ENCODE results near the gene MBLAC1. TPM values are rescaled to one million over a fixed set of nuclear protein-coding genes. Genes with fewer than 3 reads are reported as not detected.

Gene MBLAC1
- polyA plus RNA-seq, 3 donors = 0.57 to 0.81 (median 0.59) TPM

GRCh38 chr7:100122568-100122967 lies 4.2 kb upstream of the MBLAC1 start:
- Histone ChIP-seq H4K20me1 (ENCODE audit: insufficient read depth, low read length) (peaks cover 3% of the 10 kb centered on the region), H2AFZ (ENCODE audit: insufficient read depth, low read depth, low read length, poor library complexity, severe bottlenecking) (no peak overlapping the region), H3K36me3 (replicated peaks in 1 of 2; ENCODE audit: control insufficient read depth in 1 of 2, insufficient read depth in 2 of 2, low read length in 2 of 2) (no peaks in the 10 kb centered on the region), H3K4me2 (replicated peaks; ENCODE audit: extremely low read depth, low read length, poor library complexity, severe bottlenecking) (no peak overlapping the region), H3K27ac (ENCODE audit: low read depth in 1 of 2, low read length in 2 of 2) (no peak overlapping the region), H3K9ac (ENCODE audit: insufficient read depth, low read length, poor library complexity, severe bottlenecking) (no peak overlapping the region), H3K27me3 (ENCODE audit: control insufficient read depth in 2 of 2, insufficient read depth in 2 of 2, low read length in 2 of 2) (no peaks in the 10 kb centered on the region), H3K4me1 (ENCODE audit: control insufficient read depth in 1 of 2, insufficient read depth in 2 of 2, low read length in 2 of 2) (peaks cover 55 to 64% of the 10 kb centered on the region in 2 donors), H3K79me2 (ENCODE audit: insufficient read depth, low read length) (peaks cover 28% of the 10 kb centered on the region), H3K9me3 (replicated peaks in 1 of 2; ENCODE audit: control insufficient read depth in 1 of 2, insufficient read depth in 1 of 2, low read length in 2 of 2) (no peaks in the 10 kb centered on the region), H3K4me3 (replicated peaks in 1 of 3; ENCODE audit: low read depth in 2 of 3, low read length in 3 of 3) (no peak overlapping the region)
- no peak for TF ChIP-seq CTCF (IDR thresholded peaks at IDR 0.05)
- peak overlapping the region in 4 of 7 donors; percentile 41 to 64 (median 51) for H3K27ac Mint-ChIP-seq
- 100% methylated on average over 1 of the region's 1 CpG for WGBS (ENCODE audit: insufficient coverage)
- H3K36me3 Mint-ChIP-seq = peaks cover 2 to 3% of the 10 kb centered on the region in 2 donors
- no peaks in the 10 kb centered on the region for H3K27me3 Mint-ChIP-seq (ENCODE audit: low read depth in 3 of 3)
- no peak overlapping the region for H3K4me3 Mint-ChIP-seq
- peaks cover 59% of the 10 kb centered on the region for H3K4me1 Mint-ChIP-seq
- H3K9me3 Mint-ChIP-seq = peaks cover 0 to 1% (median 0%) of the 10 kb centered on the region in 7 donors
- intact Hi-C loops (cut with micrococcal nuclease) = loop anchor here in 1 of 2 donors (10.0 kb wide), 1 partner anchor 552 kb away; the partner anchor contains the start of gene GNB2
- DNase-seq = no peak

GRCh38 chr7:100124301-100125230 lies 2.2 kb upstream of the MBLAC1 start:
- intact Hi-C loops (cut with micrococcal nuclease) = loop anchor here in 1 of 2 donors (5.0 to 10.0 kb wide), 2 partner anchors 202 to 550 kb away; partner anchors contain the start of gene GNB2
- 40% methylated on average over 1 of the region's 4 CpGs for WGBS (ENCODE audit: insufficient coverage)
- peaks cover 3% of the 10 kb centered on the region for H4K20me1 ChIP-seq (ENCODE audit: insufficient read depth, low read length)
- Mint-ChIP-seq H3K27me3 (ENCODE audit: low read depth in 3 of 3) (peaks cover 10 to 17% (median 13%) of the 10 kb centered on the region in 3 donors), H3K4me3 (peak overlapping the region; percentile 22 to 32), H3K36me3 (peaks cover 2 to 3% of the 10 kb centered on the region in 2 donors), H3K4me1 (peaks cover 55% of the 10 kb centered on the region), H3K27ac (peak overlapping the region; percentile 11 to 79 (median 64)), H3K9me3 (peaks cover 0 to 3% (median 0%) of the 10 kb centered on the region in 7 donors)
- peak overlapping the region; percentile 53 for H3K4me2 ChIP-seq (replicated peaks; ENCODE audit: extremely low read depth, low read length, poor library complexity, severe bottlenecking)
- no peaks in the 10 kb centered on the region for H3K36me3 ChIP-seq (replicated peaks in 1 of 2; ENCODE audit: control insufficient read depth in 1 of 2, insufficient read depth in 2 of 2, low read length in 2 of 2)
- no peak for DNase-seq
- peaks cover 52 to 63% of the 10 kb centered on the region in 2 donors for H3K4me1 ChIP-seq (ENCODE audit: control insufficient read depth in 1 of 2, insufficient read depth in 2 of 2, low read length in 2 of 2)
- peaks cover 0 to 14% of the 10 kb centered on the region in 2 donors for H3K27me3 ChIP-seq (ENCODE audit: control insufficient read depth in 2 of 2, insufficient read depth in 2 of 2, low read length in 2 of 2)
- peak overlapping the region in 1 of 2 donors; percentile 62 for H3K27ac ChIP-seq (ENCODE audit: low read depth in 1 of 2, low read length in 2 of 2)
- no peak overlapping the region for H2AFZ ChIP-seq (ENCODE audit: insufficient read depth, low read depth, low read length, poor library complexity, severe bottlenecking)
- peak overlapping the region; percentile 33 for H3K9ac ChIP-seq (ENCODE audit: insufficient read depth, low read length, poor library complexity, severe bottlenecking)
- H3K79me2 ChIP-seq (ENCODE audit: insufficient read depth, low read length) = peaks cover 17% of the 10 kb centered on the region
- no peak for TF ChIP-seq CTCF (IDR thresholded peaks at IDR 0.05)
- H3K9me3 ChIP-seq (replicated peaks in 1 of 2; ENCODE audit: control insufficient read depth in 1 of 2, insufficient read depth in 1 of 2, low read length in 2 of 2) = no peaks in the 10 kb centered on the region
- H3K4me3 ChIP-seq (replicated peaks in 1 of 3; ENCODE audit: low read depth in 2 of 3, low read length in 3 of 3) = peak overlapping the region in 1 of 3 experiments; percentile 43
